Kidney tubule cell (primary cell): ENCODE measurements around the gene NOX4.
"Not testable (repeated sequence)": the region's sequence is repeated elsewhere in the genome, so short reads cannot be mapped to it uniquely, and the experiment has no call there.

Experiments used
- DNase-seq: peaks from one replicate; pipeline ENCODE4 v3.0.0-alpha.2; 2018; ENCODE audit warnings: low spot score

The NOX4 gene

GRCh38 chr11:89379976-89380771, 111.0 kb downstream of the NOX4 start:
- DNase-seq: peak; percentile 50

GRCh38 chr11:89378986-89379385, 112.2 kb downstream of the NOX4 start:
- DNase-seq: not testable (repeated sequence)

GRCh38 chr11:89369356-89369755, 121.8 kb downstream of the NOX4 start:
- DNase-seq: peak; percentile 85

GRCh38 chr11:89364856-89365255, 126.3 kb downstream of the NOX4 start:
- DNase-seq: not testable (repeated sequence)

GRCh38 chr11:89361734-89362133, 129.4 kb downstream of the NOX4 start:
- no peak for DNase-seq

GRCh38 chr11:89359208-89359607, 132.0 kb downstream of the NOX4 start:
- DNase-seq: not testable (repeated sequence)

- no peak for DNase-seq
These were observed 132.4 kb downstream of the NOX4 start for GRCh38 chr11:89358761-89359160.

- DNase-seq: no peak
These were observed 135.5 kb downstream of the NOX4 start for GRCh38 chr11:89355646-89356045.

- not testable (repeated sequence) for DNase-seq
These were observed 136.7 kb downstream of the NOX4 start for GRCh38 chr11:89354513-89354912.

GRCh38 chr11:89347071-89347470, 144.1 kb downstream of the NOX4 start:
- DNase-seq: no peak

- DNase-seq: no peak
These were observed 144.6 kb downstream of the NOX4 start for GRCh38 chr11:89346601-89347000.

- not testable (repeated sequence) for DNase-seq
These were observed 148.1 kb downstream of the NOX4 start for GRCh38 chr11:89342880-89343572.

GRCh38 chr11:89340450-89340849, 150.7 kb downstream of the NOX4 start:
- peak; percentile 28 for DNase-seq

- not testable (repeated sequence) for DNase-seq
These were observed 153.1 kb downstream of the NOX4 start for GRCh38 chr11:89338073-89338472.

GRCh38 chr11:89337100-89337650, 154.0 kb downstream of the NOX4 start:
- not testable (repeated sequence) for DNase-seq

GRCh38 chr11:89333704-89334103, 157.5 kb downstream of the NOX4 start:
- DNase-seq: peak; percentile 46

- DNase-seq: not testable (repeated sequence)
These were observed 159.2 kb downstream of the NOX4 start for GRCh38 chr11:89331940-89332339.

GRCh38 chr11:89327885-89328284, 163.3 kb downstream of the NOX4 start:
- DNase-seq: no peak

- peak; percentile 27 for DNase-seq
These were observed 169.8 kb downstream of the NOX4 start for GRCh38 chr11:89321401-89321800.

GRCh38 chr11:89310607-89311006, 180.6 kb downstream of the NOX4 start:
- not testable (repeated sequence) for DNase-seq

GRCh38 chr11:89309321-89309985, 181.7 kb downstream of the NOX4 start:
- not testable (repeated sequence) for DNase-seq

- DNase-seq: not testable (repeated sequence)
These were observed 182.9 kb downstream of the NOX4 start for GRCh38 chr11:89308272-89308671.
